Measurements from ENCODE around the gene ZNF319.

- TF ChIP-seq, protein P1, sequence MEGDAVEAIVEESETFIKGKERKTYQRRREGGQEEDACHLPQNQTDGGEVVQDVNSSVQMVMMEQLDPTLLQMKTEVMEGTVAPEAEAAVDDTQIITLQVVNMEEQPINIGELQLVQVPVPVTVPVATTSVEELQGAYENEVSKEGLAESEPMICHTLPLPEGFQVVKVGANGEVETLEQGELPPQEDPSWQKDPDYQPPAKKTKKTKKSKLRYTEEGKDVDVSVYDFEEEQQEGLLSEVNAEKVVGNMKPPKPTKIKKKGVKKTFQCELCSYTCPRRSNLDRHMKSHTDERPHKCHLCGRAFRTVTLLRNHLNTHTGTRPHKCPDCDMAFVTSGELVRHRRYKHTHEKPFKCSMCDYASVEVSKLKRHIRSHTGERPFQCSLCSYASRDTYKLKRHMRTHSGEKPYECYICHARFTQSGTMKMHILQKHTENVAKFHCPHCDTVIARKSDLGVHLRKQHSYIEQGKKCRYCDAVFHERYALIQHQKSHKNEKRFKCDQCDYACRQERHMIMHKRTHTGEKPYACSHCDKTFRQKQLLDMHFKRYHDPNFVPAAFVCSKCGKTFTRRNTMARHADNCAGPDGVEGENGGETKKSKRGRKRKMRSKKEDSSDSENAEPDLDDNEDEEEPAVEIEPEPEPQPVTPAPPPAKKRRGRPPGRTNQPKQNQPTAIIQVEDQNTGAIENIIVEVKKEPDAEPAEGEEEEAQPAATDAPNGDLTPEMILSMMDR (IDR thresholded peaks at IDR 0.05): no peak
- TF ChIP-seq POLR2A (IDR thresholded peaks at IDR 0.05): no peak
Observed at GRCh38 chr16:57964157-57964700, 36.2 kb downstream of the ZNF319 start.
